ENCODE data around the gene ADAMTS6.

The ADAMTS6 gene

DNA sequence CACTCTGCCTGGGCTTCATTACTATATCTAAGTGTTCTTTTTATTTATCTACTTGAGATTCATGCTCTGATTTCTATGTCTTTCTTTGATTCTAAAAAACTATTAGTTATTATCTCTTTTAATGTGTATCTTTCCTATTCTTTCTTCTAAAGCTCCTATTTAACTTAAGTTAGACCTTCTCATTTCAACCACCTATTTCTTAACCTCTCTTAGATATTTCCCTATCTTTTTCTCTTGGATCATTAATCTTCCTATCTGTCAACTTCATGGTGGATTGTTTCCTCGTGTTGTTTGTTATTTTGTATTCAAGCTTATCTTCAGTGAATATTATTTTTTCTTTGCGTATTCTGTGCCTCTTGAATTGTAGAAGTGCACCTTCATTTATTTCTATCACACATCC, 202.1 kb downstream of the ADAMTS6 start:
- no peak for DNase-seq (ENCODE audit: low read depth, low spot score)

DNA sequence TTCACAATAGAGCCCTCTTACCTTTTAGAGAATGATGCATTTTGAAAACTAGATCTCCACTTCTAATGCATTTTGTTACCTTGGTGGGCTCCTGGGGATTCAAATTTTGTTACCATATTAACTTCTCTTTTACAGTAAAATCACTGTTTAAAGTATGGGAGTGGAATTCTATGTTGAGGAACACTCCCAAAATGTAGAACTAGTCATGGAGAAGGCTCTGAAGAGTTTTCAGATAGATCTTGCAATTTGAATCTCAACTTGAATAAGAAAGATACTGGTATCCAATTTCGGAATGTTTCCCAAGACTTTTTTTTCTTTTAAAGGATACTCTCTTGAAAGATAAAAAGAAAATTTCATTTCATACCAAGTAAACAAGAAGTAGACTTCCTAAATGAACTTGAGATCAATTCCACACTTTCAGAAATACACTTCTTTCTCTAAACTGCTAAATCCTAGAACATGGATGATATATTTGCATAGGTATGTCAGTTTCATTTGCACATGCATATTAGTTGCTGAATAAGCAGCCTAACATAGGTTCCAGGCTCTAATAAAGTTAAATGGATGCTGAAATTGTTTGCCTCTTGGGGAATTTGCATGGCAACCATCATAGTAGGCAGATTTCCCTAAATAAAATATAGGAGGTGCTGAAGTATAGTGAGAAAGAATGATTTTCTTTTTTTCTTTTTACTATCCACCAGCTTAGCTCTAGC, 205.4 kb downstream of the ADAMTS6 start:
- no peak for DNase-seq (ENCODE audit: low read depth, low spot score)

DNA sequence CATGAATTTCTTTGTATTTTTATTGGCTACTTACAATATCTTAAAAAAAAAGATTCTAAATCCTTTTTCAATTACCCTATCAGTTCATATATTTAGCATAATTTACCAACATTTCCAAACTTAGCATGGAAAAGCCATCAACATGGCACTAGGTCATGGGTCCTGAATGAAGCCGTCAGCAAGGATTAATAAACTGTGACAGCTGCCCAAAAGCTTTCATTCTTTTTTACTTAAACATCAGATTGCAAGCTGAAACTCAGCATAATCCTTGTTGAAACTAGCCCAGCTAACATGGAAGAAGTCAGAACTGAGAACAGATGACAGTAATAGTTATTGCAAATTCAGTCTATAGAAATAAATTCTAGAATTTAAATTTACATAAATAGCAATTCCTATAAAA, 209.8 kb downstream of the ADAMTS6 start:
- no peak for DNase-seq (ENCODE audit: low read depth, low spot score)

DNA sequence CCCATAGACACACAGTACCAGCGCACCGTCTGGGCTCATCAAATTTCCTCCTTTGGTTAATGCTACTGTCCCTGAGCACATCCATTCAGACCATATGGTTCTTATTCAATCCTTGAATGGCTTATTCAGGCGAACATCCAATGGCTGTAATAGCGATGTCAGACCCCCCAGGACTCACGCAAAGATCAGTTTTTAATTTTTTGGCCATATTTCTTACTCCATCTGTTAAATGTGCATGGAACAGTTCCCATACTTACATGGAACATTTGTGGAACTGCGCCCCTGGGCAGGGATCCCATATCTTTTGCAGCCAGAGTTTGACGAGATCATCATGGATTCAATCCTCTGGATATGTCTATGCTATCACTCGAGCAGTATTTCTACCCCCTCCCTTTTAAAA, 213.2 kb downstream of the ADAMTS6 start:
- no peak for DNase-seq (ENCODE audit: low read depth, low spot score)

DNA sequence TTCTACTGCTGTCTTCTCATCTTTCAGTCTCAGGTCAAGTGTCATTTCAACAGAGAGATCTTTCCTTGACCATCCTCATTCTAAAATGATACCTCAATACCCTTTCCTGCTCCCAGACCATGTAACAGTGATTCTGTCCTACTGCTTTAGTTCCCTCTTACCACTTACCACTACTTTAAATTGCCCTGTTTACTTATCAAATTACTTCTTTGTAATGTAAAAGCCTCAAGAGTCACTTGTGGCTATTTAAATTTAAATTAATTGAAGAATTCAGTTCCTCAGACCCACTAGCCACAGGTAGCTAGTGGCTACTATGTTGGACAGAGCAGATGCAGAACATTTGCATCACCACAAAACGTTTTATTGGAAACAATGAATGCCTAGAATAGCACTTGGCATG, 217.3 kb downstream of the ADAMTS6 start:
- DNase-seq (ENCODE audit: low read depth, low spot score) = peak; percentile 7

DNA sequence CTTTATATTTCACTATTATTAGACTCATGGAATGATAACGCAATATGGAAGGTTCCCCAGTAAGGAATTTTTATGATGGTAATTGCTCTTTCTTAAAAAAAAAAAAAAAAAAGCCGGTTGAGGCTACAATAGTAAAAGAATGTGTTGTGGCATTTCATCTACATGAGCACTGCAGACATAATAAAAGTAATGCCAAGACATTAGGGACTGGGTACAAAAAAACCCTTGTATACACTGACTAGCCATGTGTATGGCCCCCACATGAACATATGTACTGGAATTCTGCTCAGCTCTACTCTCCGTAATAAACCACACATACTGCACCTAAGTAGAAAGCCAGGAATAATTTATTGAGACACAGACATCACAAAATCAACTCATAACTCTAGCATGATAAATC, 218.4 kb downstream of the ADAMTS6 start:
- DNase-seq (ENCODE audit: low read depth, low spot score) = no peak

DNA sequence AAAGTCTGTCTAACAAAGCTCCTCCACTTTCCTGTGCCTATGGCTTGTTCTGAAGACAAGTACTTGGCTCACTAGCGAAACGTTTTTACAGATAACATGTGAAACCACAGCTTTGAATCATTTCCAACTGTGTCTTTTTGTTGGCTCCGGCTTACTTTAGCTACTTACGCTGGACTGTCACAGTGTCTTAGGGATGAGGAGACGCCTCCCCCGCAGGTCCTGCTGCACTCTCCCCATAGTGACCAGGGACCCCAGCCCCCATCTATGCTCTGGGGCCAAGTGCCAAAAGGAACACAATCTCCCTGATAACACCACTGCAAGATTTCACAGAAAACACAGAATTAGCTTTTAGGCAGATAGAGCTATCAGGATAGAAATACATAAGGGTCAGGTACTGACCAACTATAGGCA, 219.1 kb downstream of the ADAMTS6 start:
- DNase-seq (ENCODE audit: low read depth, low spot score) = no peak

DNA sequence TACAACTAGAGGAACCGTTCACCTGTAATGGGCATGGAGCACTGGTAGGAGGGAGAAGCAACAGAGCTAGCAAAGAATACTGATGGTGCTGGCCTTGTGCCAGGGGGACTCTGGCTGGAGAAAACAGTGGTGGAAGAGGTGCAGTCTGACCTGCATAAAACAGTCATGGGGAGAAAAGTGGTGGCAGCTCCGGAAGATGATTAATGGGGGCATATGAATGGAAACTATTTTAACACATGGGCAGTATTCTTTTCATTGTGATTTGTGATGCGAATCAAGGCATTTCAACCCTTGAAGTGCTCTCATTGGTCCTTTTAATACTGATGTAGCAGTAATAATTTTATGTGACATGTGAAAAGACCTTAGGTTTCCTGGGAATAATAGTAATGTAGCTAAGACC, 219.6 kb downstream of the ADAMTS6 start:
- DNase-seq (ENCODE audit: low read depth, low spot score) = no peak

DNA sequence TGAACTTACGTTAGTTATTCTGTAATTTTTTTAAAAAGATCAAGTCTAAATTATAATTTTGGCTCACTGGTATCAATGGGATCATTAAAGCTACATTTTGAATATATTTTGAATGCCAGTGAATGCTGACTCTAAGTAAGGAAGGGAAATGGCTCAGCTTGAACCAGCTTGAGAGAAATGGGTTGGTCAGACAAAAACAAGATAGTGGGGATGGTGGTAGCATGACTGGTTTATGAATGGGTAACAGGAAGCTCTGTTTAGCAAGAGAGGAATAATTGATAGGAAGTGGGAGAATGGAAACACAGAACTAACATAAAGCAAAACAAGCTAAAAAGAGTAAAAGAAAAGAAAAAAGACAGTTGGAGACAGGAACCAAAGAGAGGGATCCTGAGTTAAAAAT, 220.2 kb downstream of the ADAMTS6 start:
- no peak for DNase-seq (ENCODE audit: low read depth, low spot score)

DNA sequence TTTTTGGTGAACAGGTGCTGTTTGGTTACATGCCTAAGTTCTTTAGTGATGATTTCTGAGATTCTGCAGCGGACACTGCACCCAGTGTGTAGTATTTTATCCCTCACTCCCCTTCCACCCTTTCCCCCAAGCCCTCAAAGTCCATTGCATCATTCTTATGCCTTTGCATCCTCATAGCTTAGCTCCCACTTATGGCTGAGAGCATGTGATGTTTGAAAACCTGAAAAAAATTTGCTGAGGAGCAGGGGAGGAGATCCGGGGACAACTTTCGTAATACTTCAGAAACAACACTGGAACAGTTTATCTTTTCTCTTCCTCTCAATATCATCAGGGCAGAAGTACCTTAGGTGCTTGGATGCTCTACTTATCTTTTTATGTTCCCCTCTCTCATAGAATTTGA, 226.4 kb downstream of the ADAMTS6 start:
- no peak for DNase-seq (ENCODE audit: low read depth, low spot score)

DNA sequence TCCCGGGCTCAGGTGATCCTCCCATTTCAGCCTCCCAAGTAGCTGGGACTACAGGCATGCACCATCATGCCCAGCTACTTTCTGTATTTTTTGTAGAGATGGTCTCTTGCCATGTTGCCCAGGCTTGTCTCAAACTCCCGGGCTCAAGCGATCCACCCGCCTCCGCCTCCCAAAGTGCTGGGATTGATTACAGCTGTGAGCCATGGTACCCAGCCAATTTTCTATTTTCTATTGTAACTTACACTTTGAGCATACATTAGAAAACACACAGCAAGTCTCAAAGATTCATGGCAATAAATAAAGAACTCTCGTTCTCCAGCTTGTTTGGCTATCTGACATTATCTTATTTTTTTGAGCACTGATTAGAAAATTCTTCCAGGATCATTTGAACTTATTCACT, 228.7 kb downstream of the ADAMTS6 start:
- DNase-seq (ENCODE audit: low read depth, low spot score) = no peak

DNA sequence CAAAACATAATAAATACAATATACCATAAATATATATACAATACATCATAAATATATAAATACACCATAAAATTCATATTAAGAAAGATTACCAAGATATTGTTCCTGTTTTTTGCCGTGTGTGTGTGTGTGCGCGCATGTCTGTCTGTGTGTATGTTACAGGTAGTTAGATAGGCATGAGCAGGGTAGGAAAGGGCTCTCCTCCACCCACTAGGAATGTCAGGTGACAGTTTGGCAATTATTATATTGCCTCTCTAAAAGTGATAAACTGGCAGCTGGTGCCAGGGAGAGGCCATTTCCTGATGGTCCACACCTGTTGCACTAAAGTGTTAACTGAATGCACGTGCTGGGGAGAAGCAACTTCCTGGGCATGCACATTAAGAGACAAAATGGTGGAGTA, 232.8 kb downstream of the ADAMTS6 start:
- DNase-seq (ENCODE audit: low read depth, low spot score) = no peak

DNA sequence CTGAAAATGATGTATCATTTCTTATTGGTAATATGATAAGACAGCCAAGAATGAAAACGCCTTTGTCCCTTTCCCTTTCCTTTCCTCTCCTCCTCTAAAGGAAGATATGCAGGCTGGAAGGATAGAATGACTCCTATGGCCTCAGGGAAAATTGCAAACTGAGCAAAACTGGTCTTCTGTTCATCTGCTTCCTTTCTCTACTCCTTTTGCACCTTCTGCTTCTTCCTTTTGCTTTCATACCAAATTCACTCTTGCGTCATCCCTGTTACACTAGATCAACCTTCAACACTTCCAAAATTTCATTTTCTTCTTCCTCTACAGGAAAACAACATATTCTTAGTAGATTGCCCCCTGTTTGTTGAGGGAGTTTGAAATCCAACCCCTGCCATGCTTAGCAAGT, 234.1 kb downstream of the ADAMTS6 start:
- no peak for DNase-seq (ENCODE audit: low read depth, low spot score)

DNA sequence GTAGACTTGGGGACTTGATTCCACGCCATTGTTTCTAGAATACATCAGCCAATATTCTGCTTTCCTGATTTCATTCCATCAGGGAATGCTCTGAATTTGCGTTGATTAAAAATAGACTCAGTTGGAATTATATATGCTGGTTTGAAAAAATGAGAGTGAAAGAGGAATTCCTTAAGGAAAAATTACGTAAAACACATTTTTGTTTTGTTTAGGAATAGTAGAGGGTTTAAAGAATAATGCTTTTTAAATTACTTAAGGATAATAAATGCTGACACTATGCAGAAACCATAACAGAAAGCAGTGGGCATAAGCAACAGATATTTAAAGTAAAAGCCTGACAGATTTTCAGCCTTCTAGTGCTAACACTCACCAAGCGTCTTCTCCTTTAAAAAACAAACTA, 235.0 kb downstream of the ADAMTS6 start:
- no peak for DNase-seq (ENCODE audit: low read depth, low spot score)

DNA sequence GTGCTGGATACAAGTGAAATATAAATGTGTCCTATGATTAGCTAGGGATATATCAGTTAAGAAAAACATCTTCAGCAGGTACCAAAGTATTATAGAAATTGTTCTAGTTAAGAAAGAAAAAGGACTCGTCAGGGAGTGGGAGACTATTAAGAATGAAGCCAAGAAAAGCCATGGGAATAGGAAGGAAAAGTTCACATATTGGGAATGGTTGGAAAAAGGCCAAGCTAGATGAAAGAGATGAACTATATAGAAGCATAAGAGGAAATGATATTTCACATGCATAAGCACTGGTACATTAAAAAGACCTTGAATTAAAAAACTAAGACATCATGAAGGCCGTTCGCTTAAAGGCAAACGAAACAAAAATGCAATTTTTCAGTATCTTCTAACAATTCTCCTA, 237.7 kb downstream of the ADAMTS6 start:
- no peak for DNase-seq (ENCODE audit: low read depth, low spot score)

DNA sequence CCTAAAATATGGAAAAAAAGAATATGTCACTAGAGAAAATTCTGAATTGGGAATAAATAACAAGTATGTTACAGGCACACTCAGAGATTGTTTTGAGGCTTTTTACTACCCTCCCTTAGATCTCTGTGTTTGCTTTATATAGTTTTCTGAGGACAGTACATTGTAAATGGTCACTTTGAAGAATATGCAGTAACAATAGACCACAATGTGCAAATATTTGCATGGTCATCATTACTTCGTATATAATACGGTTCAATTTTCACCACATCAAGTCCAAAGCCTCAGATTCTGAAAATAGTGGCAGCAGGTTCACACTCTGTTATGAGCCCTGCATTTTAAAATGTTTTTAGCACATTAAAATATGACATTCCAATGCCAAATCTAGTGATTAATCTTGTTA, 238.6 kb downstream of the ADAMTS6 start:
- DNase-seq (ENCODE audit: low read depth, low spot score) = no peak

DNA sequence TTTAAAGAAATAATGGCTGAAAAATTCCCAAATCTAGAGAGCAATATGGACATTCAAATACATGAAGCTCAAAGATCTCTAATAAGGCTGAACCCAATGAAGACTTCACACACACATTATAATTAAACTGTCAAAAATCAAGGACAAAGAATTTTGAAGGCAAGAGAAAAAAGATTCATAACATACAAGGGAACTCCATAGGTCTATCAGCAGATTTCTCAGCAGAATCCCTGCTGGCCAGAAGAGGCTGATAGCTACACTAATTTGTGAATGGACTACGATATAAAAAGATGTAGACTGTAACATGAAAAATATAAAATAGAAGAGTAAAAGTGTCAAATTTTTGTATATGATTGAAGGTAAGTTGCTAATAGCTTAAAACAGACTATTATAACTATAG, 251.9 kb downstream of the ADAMTS6 start:
- no peak for DNase-seq (ENCODE audit: low read depth, low spot score)

DNA sequence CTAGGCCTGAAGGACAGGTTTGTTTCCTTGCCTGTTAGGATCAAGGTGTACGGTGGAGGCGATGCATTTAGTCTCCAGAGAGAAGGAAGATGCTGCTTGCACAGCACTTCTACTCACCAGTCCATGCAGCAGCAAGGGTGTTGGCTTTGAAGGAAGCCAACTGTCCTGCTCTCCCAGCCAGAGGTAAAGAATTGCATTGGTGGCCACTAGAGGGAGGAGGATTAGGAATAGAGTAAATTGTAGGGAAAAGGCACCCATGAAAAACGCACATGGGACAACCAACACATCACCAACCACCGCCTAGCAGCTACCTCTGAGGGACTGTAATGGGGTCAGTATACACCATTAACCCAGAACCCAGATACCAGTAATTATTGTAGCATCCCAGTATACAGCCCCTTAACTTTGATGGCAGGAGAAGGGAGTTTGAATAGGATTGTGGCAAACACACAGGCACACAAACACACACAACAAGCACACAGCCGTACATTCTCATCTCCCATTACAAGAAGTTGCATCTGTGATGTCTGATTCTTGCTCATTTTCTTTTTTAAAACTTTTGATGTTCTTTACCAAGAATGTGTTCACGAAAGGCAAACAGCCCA, 267.7 kb downstream of the ADAMTS6 start:
- peak; percentile 35 for DNase-seq (ENCODE audit: low read depth, low spot score)

DNA sequence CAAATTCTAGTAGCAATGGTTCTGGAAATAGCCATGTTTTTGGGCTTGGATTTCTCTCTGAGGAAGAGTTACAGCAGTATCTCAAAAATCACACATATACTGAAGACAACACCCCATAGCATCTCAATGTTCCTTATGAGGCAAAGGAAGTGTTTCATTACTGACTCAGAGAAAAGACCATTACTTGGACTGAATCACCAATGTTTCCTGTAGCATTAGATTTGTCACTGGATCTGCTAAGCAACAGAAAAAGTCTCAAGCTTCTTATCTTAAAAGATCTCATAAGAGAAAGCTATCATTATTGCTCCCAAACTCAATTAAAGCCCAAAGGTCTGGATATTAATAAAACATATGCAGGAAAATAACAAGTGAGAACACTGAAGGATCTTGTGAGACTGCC, 272.4 kb downstream of the ADAMTS6 start:
- DNase-seq (ENCODE audit: low read depth, low spot score) = no peak

DNA sequence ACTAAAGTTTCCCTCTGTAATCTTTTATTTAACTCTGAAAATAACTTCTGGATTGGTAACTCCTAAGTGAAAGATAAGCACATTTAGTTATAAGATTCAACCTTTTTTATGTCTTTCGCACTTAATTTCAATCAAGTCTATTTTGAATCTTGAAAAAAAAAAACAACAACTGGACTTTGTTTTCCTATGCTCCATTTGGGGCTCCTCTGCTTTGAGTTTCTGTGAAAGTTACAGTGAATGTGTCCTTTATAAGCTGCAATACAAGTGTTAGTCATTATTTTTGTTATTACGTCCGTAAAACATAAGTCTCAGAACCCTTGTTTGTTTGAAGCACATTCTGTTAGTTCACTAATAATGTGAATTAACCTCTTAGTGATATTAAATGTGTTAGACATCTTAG, 276.8 kb downstream of the ADAMTS6 start:
- no peak for DNase-seq (ENCODE audit: low read depth, low spot score)

DNA sequence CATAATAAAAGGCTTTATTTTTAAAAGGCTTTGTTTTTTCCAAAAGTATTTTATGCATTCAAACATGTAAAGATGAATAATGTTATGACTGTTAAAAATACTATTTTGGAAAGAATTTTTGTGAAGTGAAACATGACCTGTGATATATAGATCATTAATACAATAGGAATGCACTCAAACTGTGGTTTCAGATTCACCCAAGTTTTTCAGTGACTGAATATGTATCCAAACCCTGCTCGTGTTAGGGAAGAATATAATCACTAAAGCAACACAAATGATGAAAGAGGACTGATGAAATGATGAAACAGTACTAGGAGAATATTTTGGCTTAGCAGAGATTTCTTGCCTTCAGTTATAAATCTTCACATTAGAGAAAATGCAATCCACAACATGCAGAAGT, 278.0 kb downstream of the ADAMTS6 start:
- DNase-seq (ENCODE audit: low read depth, low spot score) = no peak

DNA sequence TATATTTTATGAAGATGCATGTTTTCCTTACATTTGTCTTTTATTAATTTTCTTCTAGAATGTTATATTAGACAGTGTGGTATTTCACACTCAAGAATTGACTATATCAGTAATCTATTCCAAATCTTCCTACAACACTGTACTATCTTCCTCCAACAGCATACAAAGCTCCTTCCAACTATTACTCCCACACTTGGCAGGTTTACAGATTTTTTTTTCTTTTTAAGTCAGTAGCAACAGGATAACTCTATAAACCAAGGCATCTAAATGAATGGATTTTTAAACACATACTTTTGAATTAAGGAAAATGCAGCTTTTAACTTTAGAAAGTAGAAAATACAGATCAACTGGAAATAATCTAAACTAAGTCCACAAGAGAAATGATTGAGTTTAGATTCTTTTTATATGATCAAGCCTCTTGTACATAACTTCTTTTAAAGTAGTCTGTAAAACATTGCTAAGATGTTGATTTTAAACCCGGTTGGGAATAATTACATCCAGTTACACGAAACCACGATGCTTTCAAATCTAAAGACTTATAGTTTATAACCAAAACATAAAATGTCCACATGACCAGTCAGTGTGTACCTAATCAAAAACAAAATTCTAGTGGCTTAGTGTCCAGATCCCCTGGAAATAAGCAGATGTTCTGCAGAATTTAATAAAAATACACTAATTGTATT, 281.6 kb downstream of the ADAMTS6 start:
- no peak for DNase-seq (ENCODE audit: low read depth, low spot score)

DNA sequence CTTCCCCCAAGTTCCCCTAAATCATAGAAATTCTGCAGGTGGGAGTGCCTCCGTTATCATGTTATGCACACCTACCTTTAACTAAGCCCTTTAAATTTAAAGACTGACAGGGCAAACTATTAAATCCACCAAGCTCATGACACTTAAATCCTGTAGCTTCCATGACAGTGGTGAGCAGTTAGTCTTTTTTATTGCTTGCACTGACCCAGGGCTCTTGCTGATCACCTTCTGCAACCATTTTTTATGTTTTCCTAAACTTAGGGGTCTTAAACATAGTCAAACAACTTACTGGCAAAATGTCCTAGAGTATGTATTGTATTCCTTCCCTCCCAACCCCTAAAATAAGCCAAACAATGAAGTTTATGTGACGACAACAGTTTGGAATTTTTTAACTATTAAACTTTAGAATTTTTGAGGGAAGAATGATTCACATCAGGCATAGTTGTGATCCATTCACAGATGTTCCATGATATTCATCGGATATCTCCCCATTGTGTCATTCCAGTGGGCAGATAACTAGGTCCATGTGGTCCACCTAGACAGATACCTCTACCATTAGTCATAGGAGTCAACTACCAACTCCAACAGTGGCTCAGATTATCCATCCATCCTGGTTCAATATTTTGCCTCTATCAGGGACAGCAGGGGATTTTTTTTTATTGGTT, 283.1 kb downstream of the ADAMTS6 start:
- DNase-seq (ENCODE audit: low read depth, low spot score) = no peak

Data from iPS DF 19.7 (cell line).